SHP77 treated with DMSO at 0.1 percent for 48 hours (cell line): ENCODE measurements around the gene SMS.

Source experiments
- DNase-seq: peaks from one replicate; lab custom pipeline; 2025; lab: John Stamatoyannopoulos, UW

SMS gene

DNA sequence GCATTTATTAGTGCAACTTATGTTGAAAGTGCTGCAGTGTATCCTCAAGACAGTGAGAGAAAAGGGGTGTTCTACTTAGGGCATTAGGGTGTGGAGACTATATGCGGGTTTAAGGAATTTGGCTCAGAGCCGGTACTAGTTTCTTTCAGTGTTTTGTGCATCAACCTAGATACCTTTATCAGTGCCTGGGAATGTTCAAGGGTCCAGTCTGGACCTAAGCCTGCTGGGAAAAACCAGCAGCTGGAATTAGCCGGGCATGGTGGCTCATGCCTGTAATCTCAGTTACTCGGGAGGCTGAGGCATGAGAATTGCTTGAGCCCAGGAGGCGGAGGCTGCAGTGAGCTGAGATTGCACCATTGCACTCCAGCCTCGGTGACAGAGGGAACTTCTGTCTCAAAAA lies 99.0 kb downstream of the SMS start:
- no peak for DNase-seq

DNA sequence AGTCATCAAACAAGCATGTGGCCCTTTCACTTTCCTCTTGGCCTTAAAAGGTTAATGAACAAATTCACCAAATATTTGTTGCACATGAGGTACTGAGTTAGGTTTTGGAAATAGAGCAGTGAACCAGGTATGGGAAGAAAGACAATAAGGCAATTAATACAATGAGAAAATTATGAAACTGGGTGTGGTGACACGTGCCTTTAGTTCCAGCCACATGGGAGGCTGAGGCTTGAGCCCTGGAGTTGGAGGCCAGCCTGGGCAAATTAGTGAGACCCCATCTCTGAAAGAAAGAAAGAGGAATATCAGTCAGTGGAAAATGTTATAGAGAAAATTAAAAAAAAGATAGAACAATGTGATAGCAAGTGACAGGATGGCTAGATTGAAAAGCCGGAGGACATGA lies 99.7 kb downstream of the SMS start:
- no peak for DNase-seq

DNA sequence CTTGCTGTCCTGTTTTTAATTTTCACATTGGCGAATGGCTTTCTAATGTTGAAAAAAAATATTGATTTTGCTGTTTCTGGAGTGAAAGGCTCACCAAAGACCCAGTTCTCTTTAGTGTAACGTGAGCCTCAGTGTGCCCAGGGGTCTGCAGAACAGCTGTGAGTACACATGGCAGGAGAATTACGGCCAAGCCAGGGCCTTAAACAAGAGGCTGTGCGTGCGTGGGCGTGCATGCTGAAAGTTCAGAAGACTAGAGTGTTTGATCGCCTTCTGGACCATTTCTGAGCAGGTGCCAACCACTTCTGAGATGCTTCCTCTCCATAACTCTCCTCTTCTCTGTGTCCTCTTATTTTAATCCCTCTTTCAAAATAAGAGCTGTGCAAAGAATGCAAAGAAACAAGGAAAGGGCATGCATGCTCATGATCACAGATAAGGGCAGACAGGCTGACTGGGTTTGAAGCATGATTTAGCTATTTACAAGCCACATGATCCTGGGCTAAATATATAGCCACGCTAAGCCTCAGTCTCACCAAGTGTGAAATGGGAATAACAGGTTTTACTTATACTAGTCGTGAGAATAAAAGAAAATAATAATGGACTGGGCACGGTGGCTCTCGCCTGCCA lies 101.5 kb downstream of the SMS start:
- no peak for DNase-seq

GRCh38 chrX:22043872-22044271 lies 103.4 kb downstream of the SMS start:
- DNase-seq, result no peak
